NCI-H187 (cell line): ENCODE results near the gene NDUFB8.
A peak's percentile ranks its signal among the peaks of the same experiment; 100 is the strongest.

ENCODE experiments used
- DNase-seq, 2 experiments: peaks; one replicate each; lab custom pipeline; 2025; lab: John Stamatoyannopoulos, UW

NDUFB8 gene

GRCh38 chr10:100507357-100507732, 22.3 kb downstream of the NDUFB8 start:
- no peak for DNase-seq

GRCh38 chr10:100506596-100507356, 22.9 kb downstream of the NDUFB8 start:
- DNase-seq: no peak

GRCh38 chr10:100505164-100505563, 24.5 kb downstream of the NDUFB8 start:
- DNase-seq: no peak

- no peak for DNase-seq
Observed at GRCh38 chr10:100504096-100504495, 25.6 kb downstream of the NDUFB8 start.

GRCh38 chr10:100502926-100503494, 26.7 kb downstream of the NDUFB8 start:
- DNase-seq: no peak

GRCh38 chr10:100501423-100501822, 28.2 kb downstream of the NDUFB8 start:
- DNase-seq: no peak

- no peak for DNase-seq
Observed at GRCh38 chr10:100498059-100498458, 31.6 kb downstream of the NDUFB8 start.

- DNase-seq: no peak
Observed at GRCh38 chr10:100496567-100496966, 33.1 kb downstream of the NDUFB8 start.

- DNase-seq: no peak
Observed at GRCh38 chr10:100490531-100490930, 39.1 kb downstream of the NDUFB8 start.

- no peak for DNase-seq
Observed at GRCh38 chr10:100489396-100489795, 40.3 kb downstream of the NDUFB8 start.

- DNase-seq: no peak
Observed at GRCh38 chr10:100487529-100487928, 42.1 kb downstream of the NDUFB8 start.

- DNase-seq: no peak
Observed at GRCh38 chr10:100485801-100486495, 43.7 kb downstream of the NDUFB8 start.

- DNase-seq: no peak
Observed at GRCh38 chr10:100485366-100485765, 44.3 kb downstream of the NDUFB8 start.

- no peak for DNase-seq
Observed at GRCh38 chr10:100483876-100484666, 45.6 kb downstream of the NDUFB8 start.

- no peak for DNase-seq
Observed at GRCh38 chr10:100482834-100483185, 46.9 kb downstream of the NDUFB8 start.

GRCh38 chr10:100482181-100482833, 47.4 kb downstream of the NDUFB8 start:
- DNase-seq: no peak

GRCh38 chr10:100481462-100482081, 48.1 kb downstream of the NDUFB8 start:
- peak; percentile 10 to 47 for DNase-seq

GRCh38 chr10:100480002-100480401, 49.7 kb downstream of the NDUFB8 start:
- no peak for DNase-seq

GRCh38 chr10:100479037-100479436, 50.6 kb downstream of the NDUFB8 start:
- no peak for DNase-seq

- DNase-seq: no peak
Observed at GRCh38 chr10:100477970-100478369, 51.7 kb downstream of the NDUFB8 start.
